ENCODE measurements around the gene C10orf71. TPM values are rescaled to one million over a fixed set of nuclear protein-coding genes. Genes with fewer than 3 reads are reported as not detected.

The C10orf71 gene
- total RNA-seq, 2 donors from 2014 or later = 0.26 to 0.99 TPM

DNA sequence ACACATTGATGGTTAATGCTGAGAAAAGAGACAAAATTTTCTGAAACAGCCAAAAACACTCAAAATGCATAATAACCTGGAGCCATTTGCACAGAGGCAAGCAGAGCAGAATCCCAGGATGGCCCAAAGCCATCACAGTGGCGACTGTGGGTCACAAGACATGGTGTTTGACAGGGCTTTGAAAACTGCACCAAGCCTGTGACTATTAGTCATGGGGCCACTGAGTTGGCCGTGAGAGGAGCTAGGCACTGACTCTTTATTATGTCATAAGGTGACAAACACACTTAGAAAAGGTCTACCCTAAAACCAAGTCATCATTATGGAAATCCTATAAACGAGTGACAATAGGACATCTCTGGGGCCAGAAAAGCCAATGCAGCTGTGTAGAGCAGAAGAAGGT is 73.0 kb downstream of the C10orf71 start:
- DNase-seq (no peak), ATAC-seq (no peak)
- 59 to 64% methylated on average over 3 of the region's 3 CpGs for WGBS, 2 donors
- H3K4me3 ChIP-seq = no peak overlapping the region
- no peaks in the 10 kb centered on the region for H3K36me3 ChIP-seq (replicated peaks in 1 of 2; ENCODE audit: insufficient read depth in 1 of 2, low read depth in 2 of 2)
- intact Hi-C loops (cut with DNase I) = no loop called here
- TF ChIP-seq POLR2A (IDR thresholded peaks at IDR 0.05) (no peak), CTCF (IDR thresholded peaks at IDR 0.05) (no peak)
- no peak overlapping the region for H3K27ac ChIP-seq
- no peaks in the 10 kb centered on the region for H3K9me3 ChIP-seq
- H3K4me1 ChIP-seq = no peaks in the 10 kb centered on the region
- no peaks in the 10 kb centered on the region for H3K27me3 ChIP-seq

DNA sequence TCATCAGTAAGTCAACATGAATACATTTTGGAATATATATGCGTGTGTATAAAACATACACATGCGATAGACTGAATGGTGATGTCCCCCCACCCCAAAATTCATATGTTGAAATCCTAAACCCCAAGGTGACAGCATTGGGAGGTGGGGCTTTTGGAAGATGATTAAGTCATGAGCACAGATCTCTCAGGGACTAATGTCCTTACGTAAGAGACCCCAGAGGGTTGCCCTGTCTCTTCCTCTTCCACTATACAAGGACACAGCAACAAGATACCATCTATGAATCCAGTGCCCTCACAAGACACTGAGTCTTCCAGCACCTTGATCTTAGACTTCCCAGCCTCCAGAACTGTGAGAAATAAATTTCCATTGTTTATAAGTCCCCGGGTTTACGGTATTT is 74.4 kb downstream of the C10orf71 start:
- no peaks in the 10 kb centered on the region for H3K27me3 ChIP-seq
- DNase-seq = no peak
- no peaks in the 10 kb centered on the region for H3K4me1 ChIP-seq
- TF ChIP-seq POLR2A (IDR thresholded peaks at IDR 0.05) = no peak
- TF ChIP-seq CTCF (IDR thresholded peaks at IDR 0.05) = no peak
- H3K36me3 ChIP-seq (replicated peaks in 1 of 2; ENCODE audit: insufficient read depth in 1 of 2, low read depth in 2 of 2) = no peaks in the 10 kb centered on the region
- H3K27ac ChIP-seq = no peak overlapping the region
- ATAC-seq = no peak
- H3K4me3 ChIP-seq = no peak overlapping the region
- intact Hi-C loops (cut with DNase I) = no loop called here
- WGBS, 2 donors = 83 to 88% methylated on average over 5 of the region's 5 CpGs
- no peaks in the 10 kb centered on the region for H3K9me3 ChIP-seq

- intact Hi-C loops (cut with DNase I) = no loop called here
- Histone ChIP-seq H3K27me3 (no peaks in the 10 kb centered on the region), H3K9me3 (no peaks in the 10 kb centered on the region), H3K36me3 (replicated peaks in 1 of 2; ENCODE audit: insufficient read depth in 1 of 2, low read depth in 2 of 2) (no peaks in the 10 kb centered on the region), H3K27ac (no peak overlapping the region), H3K4me3 (no peak overlapping the region), H3K4me1 (no peaks in the 10 kb centered on the region)
- no peak for TF ChIP-seq POLR2A (IDR thresholded peaks at IDR 0.05)
- TF ChIP-seq CTCF (IDR thresholded peaks at IDR 0.05) = no peak
- 61 to 68% methylated on average over 5 of the region's 5 CpGs for WGBS, 2 donors
- ATAC-seq (no peak), DNase-seq (no peak)
Measured at GRCh38 chr10:49374740-49375139, 75.8 kb downstream of the C10orf71 start.

- Histone ChIP-seq H3K27ac (no peak overlapping the region), H3K36me3 (replicated peaks in 1 of 2; ENCODE audit: insufficient read depth in 1 of 2, low read depth in 2 of 2) (no peaks in the 10 kb centered on the region), H3K27me3 (no peaks in the 10 kb centered on the region), H3K4me1 (no peaks in the 10 kb centered on the region), H3K4me3 (no peak overlapping the region), H3K9me3 (no peaks in the 10 kb centered on the region)
- no peak for TF ChIP-seq POLR2A (IDR thresholded peaks at IDR 0.05)
- no peak for TF ChIP-seq CTCF (IDR thresholded peaks at IDR 0.05)
- DNase-seq (no peak), ATAC-seq (no peak)
- intact Hi-C loops (cut with DNase I) = no loop called here
- WGBS, 2 donors = 52 to 62% methylated on average over 3 of the region's 3 CpGs
Measured at GRCh38 chr10:49375611-49376010, 76.6 kb downstream of the C10orf71 start.

Other genes with a start within 250 kb of the C10orf71 start
- 1 to 10 TPM; 3.4 to 5.6 TPM for gene VSTM4, start 183.6 kb upstream of the C10orf71 start, total RNA-seq
- not detected for gene FAM170B, start 165.1 kb upstream of the C10orf71 start, total RNA-seq
- gene TMEM273, start 110.8 kb upstream of the C10orf71 start, total RNA-seq = 1 to 10 TPM; 4.3 to 9.3 TPM
- not detected for gene DRGX, start 96.9 kb downstream of the C10orf71 start, total RNA-seq
- 10 to 100 TPM; 15.6 to 16.8 TPM for gene ERCC6, start 240.0 kb downstream of the C10orf71 start, total RNA-seq

All from body of pancreas (tissue), 4 donors.